LNCAP (cell line): ENCODE data around the gene WDR37.

Experiments
- TF ChIP-seq, protein P1 (sequence below): fragments of 450-650 bp; IDR thresholded peaks from 2 replicates; pipeline ENCODE4 v1.5.1; 2017; ENCODE audit warnings: mild to moderate bottlenecking

The WDR37 gene

DNA sequence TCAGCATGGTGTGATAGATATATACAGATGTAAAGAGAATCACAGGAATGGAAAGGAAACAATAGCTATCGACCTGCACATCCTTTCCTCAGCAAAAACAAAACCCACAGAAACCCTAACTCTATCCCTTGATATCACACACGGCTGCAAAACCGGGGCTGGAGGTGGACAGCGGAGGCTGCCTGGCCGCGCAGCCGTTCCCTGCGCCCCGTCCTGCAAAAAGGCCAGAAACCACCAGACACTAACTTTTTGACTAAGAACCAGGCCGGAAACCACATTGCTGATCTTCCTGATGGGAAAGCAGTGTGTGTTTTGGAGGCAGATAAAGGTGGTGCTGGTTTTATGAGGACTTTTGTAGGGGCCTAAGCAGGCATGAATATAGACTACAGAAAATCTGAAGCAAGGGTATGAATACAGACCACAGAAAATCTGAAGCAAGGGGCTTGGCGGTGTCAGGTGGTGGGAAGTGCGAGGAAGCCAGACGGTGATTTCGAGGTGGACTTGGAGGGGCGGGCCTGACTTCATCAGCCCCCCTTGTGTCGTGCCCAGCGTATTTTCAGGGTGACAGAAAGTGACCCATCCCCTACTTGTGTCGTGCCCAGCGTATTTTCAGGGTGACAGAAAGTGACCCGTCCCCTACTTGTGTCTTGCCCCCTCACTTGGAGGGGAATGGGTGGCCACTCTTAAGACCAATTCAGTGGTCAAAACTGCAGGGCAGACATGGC is 123.3 kb downstream of the WDR37 start:
- TF ChIP-seq, protein P1, sequence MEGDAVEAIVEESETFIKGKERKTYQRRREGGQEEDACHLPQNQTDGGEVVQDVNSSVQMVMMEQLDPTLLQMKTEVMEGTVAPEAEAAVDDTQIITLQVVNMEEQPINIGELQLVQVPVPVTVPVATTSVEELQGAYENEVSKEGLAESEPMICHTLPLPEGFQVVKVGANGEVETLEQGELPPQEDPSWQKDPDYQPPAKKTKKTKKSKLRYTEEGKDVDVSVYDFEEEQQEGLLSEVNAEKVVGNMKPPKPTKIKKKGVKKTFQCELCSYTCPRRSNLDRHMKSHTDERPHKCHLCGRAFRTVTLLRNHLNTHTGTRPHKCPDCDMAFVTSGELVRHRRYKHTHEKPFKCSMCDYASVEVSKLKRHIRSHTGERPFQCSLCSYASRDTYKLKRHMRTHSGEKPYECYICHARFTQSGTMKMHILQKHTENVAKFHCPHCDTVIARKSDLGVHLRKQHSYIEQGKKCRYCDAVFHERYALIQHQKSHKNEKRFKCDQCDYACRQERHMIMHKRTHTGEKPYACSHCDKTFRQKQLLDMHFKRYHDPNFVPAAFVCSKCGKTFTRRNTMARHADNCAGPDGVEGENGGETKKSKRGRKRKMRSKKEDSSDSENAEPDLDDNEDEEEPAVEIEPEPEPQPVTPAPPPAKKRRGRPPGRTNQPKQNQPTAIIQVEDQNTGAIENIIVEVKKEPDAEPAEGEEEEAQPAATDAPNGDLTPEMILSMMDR: no peak

DNA sequence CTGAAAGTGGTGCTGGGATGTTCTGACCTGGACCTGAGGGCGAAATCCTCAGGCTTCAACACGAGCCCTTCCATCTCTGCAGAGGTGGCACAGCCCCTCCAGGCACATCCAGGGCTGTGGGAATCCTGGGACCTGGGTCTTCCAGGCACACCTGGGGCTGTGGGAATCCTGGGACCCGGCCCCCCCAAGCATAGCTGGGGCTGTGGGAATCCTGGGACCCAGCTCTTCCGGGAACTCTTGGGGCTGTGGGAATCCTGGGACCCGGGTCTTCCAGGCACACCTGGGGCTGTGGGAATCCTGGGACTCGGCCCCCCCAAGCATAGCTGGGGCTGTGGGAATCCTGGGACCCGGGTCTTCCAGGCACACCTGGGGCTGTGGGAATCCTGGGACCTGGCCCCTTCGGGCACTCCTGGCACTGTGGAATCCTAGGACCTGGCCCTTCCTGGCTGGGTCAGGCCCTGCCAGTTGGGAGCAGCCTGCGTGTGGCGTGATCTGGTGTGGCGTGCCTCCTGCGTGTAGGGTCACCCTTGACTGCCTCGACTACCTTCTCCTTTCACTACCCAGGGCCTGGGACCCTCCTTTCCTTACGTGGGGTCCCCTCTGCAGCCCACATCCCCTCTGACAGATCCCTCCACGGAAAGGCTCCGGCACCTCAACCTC is 124.0 kb downstream of the WDR37 start:
- TF ChIP-seq, protein P1: no peak

DNA sequence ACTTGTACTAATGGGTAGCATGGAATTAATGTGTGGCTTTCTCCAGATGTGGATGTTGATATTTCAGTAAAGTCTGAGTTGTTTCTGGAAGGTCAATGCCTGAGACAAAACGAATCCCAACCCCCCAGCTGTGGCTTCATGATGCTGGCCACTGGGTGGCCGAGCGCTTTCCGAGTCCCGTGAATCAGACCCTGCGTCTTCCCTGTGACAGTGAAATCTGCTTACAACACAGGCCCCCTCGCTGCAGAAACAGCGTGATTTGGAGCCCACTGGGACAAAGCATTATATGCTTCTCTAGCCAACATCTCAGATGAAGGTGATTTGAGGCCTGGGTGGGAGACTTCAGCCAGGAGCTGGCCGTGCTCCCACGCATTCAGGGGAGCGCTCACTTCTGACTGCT is 124.7 kb downstream of the WDR37 start:
- TF ChIP-seq, protein P1: no peak
